PC-3 (cell line): ENCODE results near the gene CGRRF1.

Source experiments
- CTCF ChIP-seq: fragments of 300-600 bp; sonication (generic); conservative IDR thresholded peaks from 2 replicates; pipeline ENCODE4 v1.5.1; 2017; ENCODE audit warnings: antibody characterized with exemption, low read depth, mild to moderate bottlenecking, low read length
- EZH2 ChIP-seq: fragments of 300-600 bp; sonication (generic); IDR thresholded peaks from one replicate; pipeline ENCODE4 v1.6.1; 2017; ENCODE audit warnings: antibody characterized with exemption, mild to moderate bottlenecking, low read length; ENCODE audit not compliant: unreplicated experiment
- EZH2phosphoT487 ChIP-seq: fragments of 300-600 bp; sonication (generic); IDR thresholded peaks from 2 replicates; pipeline ENCODE4 v1.6.1; 2018; ENCODE audit warnings: mild to moderate bottlenecking, antibody characterized with exemption, low read length, borderline replicate concordance

- TF ChIP-seq CTCF (no peak), EZH2 (no peak), EZH2phosphoT487 (no peak)
Measured at GRCh38 chr14:54547583-54547982, 37.9 kb downstream of the CGRRF1 start.
